GM12875 (cell line): Measurements from ENCODE around the gene FAM241B.

Experiments used
- H3K4me3 ChIP-seq: one replicate; pipeline ENCODE4 v1.5.1; 2011; ENCODE audit warnings: low read depth, low read length, control low read depth
- CTCF ChIP-seq: IDR thresholded peaks from 2 replicates; pipeline ENCODE4 v1.5.1; 2011; ENCODE audit warnings: low read depth, mild to moderate bottlenecking, control low read depth, inconsistent platforms, low read length, moderate library complexity, borderline replicate concordance; ENCODE audit not compliant: insufficient read depth

FAM241B gene

GRCh38 chr10:69632516-69633199, 2.6 kb downstream of the FAM241B start:
- no peak for TF ChIP-seq CTCF
- H3K4me3 ChIP-seq = no peak overlapping the region

GRCh38 chr10:69633673-69634635, 3.9 kb downstream of the FAM241B start:
- TF ChIP-seq CTCF = no peak
- no peak overlapping the region for H3K4me3 ChIP-seq

- H3K4me3 ChIP-seq = no peak overlapping the region
- no peak for TF ChIP-seq CTCF
These were observed 4.8 kb downstream of the FAM241B start for GRCh38 chr10:69634759-69635425.

GRCh38 chr10:69635428-69636272, 5.6 kb downstream of the FAM241B start:
- no peak overlapping the region for H3K4me3 ChIP-seq
- TF ChIP-seq CTCF = no peak

- no peak for TF ChIP-seq CTCF
These were observed 6.2 kb downstream of the FAM241B start for GRCh38 chr10:69636273-69636575.

More at GRCh38 chr10:69636273-69636575, 6.2 kb downstream of the FAM241B start:
- H3K4me3 ChIP-seq = no peak overlapping the region
